Neural cell (in vitro differentiated cells): ENCODE data around the gene NOTUM. TPM values are rescaled to one million over a fixed set of nuclear protein-coding genes. Genes with fewer than 3 reads are reported as not detected.
A peak's percentile ranks its signal among the peaks of the same experiment; 100 is the strongest.

Experiments
- H2AFZ ChIP-seq: fragments of 200-600, 300-800 bp; sonication (generic), shearing (Covaris generic); 2 replicates; pipeline ENCODE4 v1.6.0; 2014; ENCODE audit warnings: low read depth, mild to moderate bottlenecking, antibody characterized with exemption, low read length, moderate library complexity
- H3F3A ChIP-seq: fragments of 200-600 bp; shearing (Covaris generic); 2 replicates; pipeline ENCODE4 v1.6.1; 2016; ENCODE audit warnings: mild to moderate bottlenecking, moderate library complexity, mixed read lengths, antibody characterized with exemption, low read length; ENCODE audit not compliant: insufficient read depth, poor library complexity, severe bottlenecking
- H3K27ac ChIP-seq: fragments of 200-600, 300-800 bp; sonication (generic), shearing (Covaris generic); 2 replicates; pipeline ENCODE4 v1.5.1; 2014; ENCODE audit warnings: mild to moderate bottlenecking, low read length, moderate library complexity
- H3K27me3 ChIP-seq: fragments of 300-800, 200-600 bp; sonication (generic), shearing (Covaris generic); 2 replicates; pipeline ENCODE4 v1.6.0; 2014; ENCODE audit warnings: mild to moderate bottlenecking, low read depth, low read length, moderate library complexity; ENCODE audit not compliant: insufficient read depth
- H3K36me3 ChIP-seq: fragments of 300-800, 200-600 bp; sonication (generic), shearing (Covaris generic); 2 replicates; pipeline ENCODE4 v1.5.1; 2014; ENCODE audit warnings: mild to moderate bottlenecking, antibody characterized with exemption, low read length, moderate library complexity; ENCODE audit not compliant: insufficient read depth
- H3K4me2 ChIP-seq: fragments of 300-800, 200-600 bp; sonication (generic), shearing (Covaris generic); 2 replicates; pipeline ENCODE4 v1.6.0; 2014; ENCODE audit warnings: mild to moderate bottlenecking, low read length
- H3K4me3 ChIP-seq: fragments of 300-800, 200-600 bp; sonication (generic), shearing (Covaris generic); 2 replicates; pipeline ENCODE4 v1.5.1; 2014; ENCODE audit warnings: mild to moderate bottlenecking, low read length, moderate library complexity
- H3K79me2 ChIP-seq: fragments of 200-600 bp; shearing (Covaris generic); replicated peaks from 2 replicates; pipeline ENCODE4 v1.6.0; 2014; ENCODE audit warnings: mild to moderate bottlenecking, low read length, moderate library complexity; ENCODE audit not compliant: insufficient read depth
- H3K9ac ChIP-seq: fragments of 300-800, 200-600 bp; sonication (generic), shearing (Covaris generic); 2 replicates; pipeline ENCODE4 v1.6.1; 2016; ENCODE audit warnings: mild to moderate bottlenecking, low read length, mixed read lengths
- H3K9me2 ChIP-seq: fragments of 200-600 bp; shearing (Covaris generic); 2 replicates; pipeline ENCODE4 v1.6.1; 2016; ENCODE audit warnings: mild to moderate bottlenecking, low read length, mixed read lengths; ENCODE audit not compliant: insufficient read depth
- H3K9me3 ChIP-seq: fragments of 200-600, 300-800 bp; sonication (generic), shearing (Covaris generic); 2 replicates; pipeline ENCODE4 v1.6.1; 2016; ENCODE audit warnings: mild to moderate bottlenecking, mixed run types, low read length, moderate library complexity, mixed read lengths
- H4K20me1 ChIP-seq: fragments of 200-600 bp; shearing (Covaris generic); 2 replicates; pipeline ENCODE4 v1.6.1; 2016; ENCODE audit warnings: mild to moderate bottlenecking, mixed run types; ENCODE audit not compliant: insufficient read depth
- CTCF ChIP-seq: fragments of 450-650 bp; IDR thresholded peaks from 2 replicates; pipeline ENCODE4 v1.5.1; 2014; ENCODE audit warnings: antibody characterized with exemption, mild to moderate bottlenecking, moderate library complexity; ENCODE audit not compliant: poor library complexity, severe bottlenecking
- EP300 ChIP-seq: fragments of 450-650 bp; conservative IDR thresholded peaks from 2 replicates; pipeline ENCODE4 v1.6.1; 2014; ENCODE audit warnings: antibody characterized with exemption, mild to moderate bottlenecking, moderate library complexity; ENCODE audit not compliant: poor library complexity, severe bottlenecking
- EZH2 ChIP-seq: fragments of 200-600, 300-800 bp; shearing (Covaris generic), sonication (generic); IDR thresholded peaks from 2 replicates; pipeline ENCODE4 v1.6.1; 2014; ENCODE audit warnings: antibody characterized with exemption, low read length, borderline replicate concordance, mild to moderate bottlenecking; ENCODE audit not compliant: insufficient read depth, poor library complexity, severe bottlenecking
- MXI1 ChIP-seq: fragments of 450-650 bp; conservative IDR thresholded peaks from 2 replicates; pipeline ENCODE4 v1.6.1; 2014; ENCODE audit warnings: antibody characterized with exemption, mild to moderate bottlenecking; ENCODE audit not compliant: poor library complexity, severe bottlenecking
- POLR2AphosphoS5 ChIP-seq: IDR thresholded peaks from 2 replicates; pipeline ENCODE4 v1.6.1; 2012
- RAD21 ChIP-seq: fragments of 450-650 bp; conservative IDR thresholded peaks from 2 replicates; pipeline ENCODE4 v1.6.1; 2014; ENCODE audit warnings: antibody characterized with exemption, mild to moderate bottlenecking, moderate library complexity
- REST ChIP-seq: IDR thresholded peaks from 2 replicates; pipeline ENCODE4 v1.6.1; 2012; ENCODE audit warnings: borderline replicate concordance
- SMC3 ChIP-seq: fragments of 450-650 bp; conservative IDR thresholded peaks from 2 replicates; pipeline ENCODE4 v1.6.1; 2014; ENCODE audit warnings: antibody characterized with exemption, mild to moderate bottlenecking, moderate library complexity; ENCODE audit not compliant: poor library complexity
- TAF1 ChIP-seq: IDR thresholded peaks from 2 replicates; pipeline ENCODE4 v1.6.1; 2012; ENCODE audit warnings: low read depth
- polyA minus RNA-seq: library from RNA; depleted of rRNA, polyadenylated mRNA; stranded (reverse); fragments of >200 nt; gene quantifications from 2 replicates; pipeline ENCODE4 v1.2.3, GENCODE V29; 2014
- polyA plus RNA-seq: library from polyadenylated mRNA; depleted of rRNA; stranded (reverse); fragments of >200 nt; gene quantifications from 2 replicates; pipeline ENCODE4 v1.2.3, GENCODE V29; 2014

Gene NOTUM
- polyA plus RNA-seq = 0.12 TPM in 1 of 2 replicates, not detected in the other
- polyA minus RNA-seq = not detected in 2 replicates

GRCh38 chr17:81961087-81961511, at the start of gene NOTUM:
Gene NOTUM, minus strand, starts transcription at chr17:81961187. Its CDS starts 278 bp downstream, at chr17:81960909.
- no peaks in the 10 kb centered on the region for H4K20me1 ChIP-seq
- no peak within 1 kb of the TSS for H3K9ac ChIP-seq
- H3K27me3 ChIP-seq = peaks cover 63% of the 10 kb centered on the region
- H3K4me3 ChIP-seq = peak within 1 kb of the TSS; percentile 50
- no peaks in the 10 kb centered on the region for H3K9me2 ChIP-seq
- no peak within 1 kb of the TSS for H3K4me2 ChIP-seq
- H3K79me2 ChIP-seq = no peaks in the 10 kb centered on the region
- no peaks in the 10 kb centered on the region for H3K36me3 ChIP-seq
- no peaks in the 10 kb centered on the region for H3K9me3 ChIP-seq
- H3K27ac ChIP-seq = no peak within 1 kb of the TSS
- no peaks in the 10 kb centered on the region for H3F3A ChIP-seq
- TF ChIP-seq EZH2 = no peak
- TF ChIP-seq POLR2AphosphoS5 = no peak
- no peak for TF ChIP-seq MXI1
- TF ChIP-seq CTCF = no peak
- TF ChIP-seq TAF1 = no peak
- no peak for TF ChIP-seq REST
- TF ChIP-seq EP300 = no peak
- TF ChIP-seq SMC3 = no peak
- TF ChIP-seq RAD21 = no peak
- H2AFZ ChIP-seq = no peak within 1 kb of the TSS

- H3K36me3 ChIP-seq = no peaks in the 10 kb centered on the region
- H3K4me2 ChIP-seq = no peak overlapping the region
- H3K27me3 ChIP-seq = no peaks in the 10 kb centered on the region
- H4K20me1 ChIP-seq = no peaks in the 10 kb centered on the region
- no peak overlapping the region for H3K4me3 ChIP-seq
- H3K9me3 ChIP-seq = no peaks in the 10 kb centered on the region
- H3K9me2 ChIP-seq = no peaks in the 10 kb centered on the region
- no peak overlapping the region for H3K9ac ChIP-seq
- H3F3A ChIP-seq = no peaks in the 10 kb centered on the region
- H2AFZ ChIP-seq = no peak overlapping the region
- H3K27ac ChIP-seq = no peak overlapping the region
- TF ChIP-seq MXI1 (no peak), EZH2 (no peak), EP300 (no peak), POLR2AphosphoS5 (no peak), CTCF (no peak), REST (no peak), TAF1 (no peak)
- no peaks in the 10 kb centered on the region for H3K79me2 ChIP-seq
Observed at GRCh38 chr17:82009413-82009812, 48.4 kb upstream of the NOTUM start.
